Activated effector memory CD4-positive, alpha-beta T cell treated with Interleukin-2 at 50 U/mL for 16 hours (primary cell): ENCODE results near the gene YWHAG.
"Not testable (repeated sequence)": the region's sequence is repeated elsewhere in the genome, so short reads cannot be mapped to it uniquely, and the experiment has no call there.

Source experiments
- DNase-seq: peaks from one replicate; pipeline ENCODE4 v3.0.0-alpha.2; 2020

Gene YWHAG

GRCh38 chr7:76377186-76377918, 18.6 kb upstream of the YWHAG start:
- no peak for DNase-seq

- no peak for DNase-seq
Observed at GRCh38 chr7:76375251-76375650, 16.5 kb upstream of the YWHAG start.

- no peak for DNase-seq
Observed at GRCh38 chr7:76372984-76373833, 14.4 kb upstream of the YWHAG start.

- no peak for DNase-seq
Observed at GRCh38 chr7:76371396-76371795, 12.6 kb upstream of the YWHAG start.

- no peak for DNase-seq
Observed at GRCh38 chr7:76369018-76369417, 10.2 kb upstream of the YWHAG start.

- DNase-seq: no peak
Observed at GRCh38 chr7:76368190-76368589, 9.4 kb upstream of the YWHAG start.

- no peak for DNase-seq
Observed at GRCh38 chr7:76364198-76364584, 5.4 kb upstream of the YWHAG start.

- not testable (repeated sequence) for DNase-seq
Observed at GRCh38 chr7:76363754-76364153, 5.0 kb upstream of the YWHAG start.

GRCh38 chr7:76359978-76360638, 1.3 kb upstream of the YWHAG start:
- no peak for DNase-seq

GRCh38 chr7:76359111-76359977, 553 bp upstream of the YWHAG start:
- peak; percentile 86 for DNase-seq

- DNase-seq: peak; percentile 38
Observed at GRCh38 chr7:76358011-76358480, 745 bp downstream of the YWHAG start.

GRCh38 chr7:76357475-76358010, 1.2 kb downstream of the YWHAG start:
- DNase-seq: no peak

- no peak for DNase-seq
Observed at GRCh38 chr7:76356823-76357222, 2.0 kb downstream of the YWHAG start.

GRCh38 chr7:76356115-76356514, 2.7 kb downstream of the YWHAG start:
- no peak for DNase-seq

- no peak for DNase-seq
Observed at GRCh38 chr7:76354981-76355730, 3.6 kb downstream of the YWHAG start.

- DNase-seq: no peak
Observed at GRCh38 chr7:76354516-76354915, 4.3 kb downstream of the YWHAG start.

GRCh38 chr7:76353744-76354143, 5.0 kb downstream of the YWHAG start:
- no peak for DNase-seq

- no peak for DNase-seq
Observed at GRCh38 chr7:76352193-76352592, 6.6 kb downstream of the YWHAG start.

- DNase-seq: no peak
Observed at GRCh38 chr7:76351372-76351771, 7.4 kb downstream of the YWHAG start.

- DNase-seq: no peak
Observed at GRCh38 chr7:76349313-76349885, 9.4 kb downstream of the YWHAG start.

GRCh38 chr7:76347710-76348109, 11.1 kb downstream of the YWHAG start:
- no peak for DNase-seq
